Endothelial cell of umbilical vein (primary cell): ENCODE results near the gene ATXN2. TPM values are rescaled to one million over a fixed set of nuclear protein-coding genes. Genes with fewer than 3 reads are reported as not detected.
A peak's percentile ranks its signal among the peaks of the same experiment; 100 is the strongest.

ENCODE experiments used
- BruUV-seq: library from RNA; stranded (reverse); fragments of 400-500 nt; replicated peaks from 2 replicates; lab custom pipeline; 2021; lab: Mats Ljungman, UMichigan
- CTCF ChIA-PET: fragments of 300-600, 350-600 bp; sonication (Branson Sonifier 250); formaldehyde crosslinking; loops from one replicate; lab custom pipeline; 2021; ENCODE audit warnings: antibody characterized with exemption, inconsistent platforms; lab: Charles Lee
- POLR2A ChIA-PET: fragments of 300-600, 350-600 bp; sonication (Branson Sonifier 250); formaldehyde crosslinking; loops from one replicate; lab custom pipeline; 2021; ENCODE audit warnings: antibody characterized with exemption, inconsistent platforms; lab: Charles Lee
- DNase-seq: peaks from one replicate; pipeline ENCODE4 v3.0.0-alpha.2; 2011; ENCODE audit warnings: low read depth, low spot score
- FAIRE-seq: peaks from 2 replicates; lab custom pipeline; 2011; peaks lifted over from hg19 to GRCh38; lab: Jason Lieb, UNC
- H2AFZ ChIP-seq: 2 replicates; pipeline ENCODE4 v1.6.0; 2012; ENCODE audit warnings: low read depth, low read length, control low read depth, inconsistent platforms
- H3K27ac ChIP-seq: 2 replicates; pipeline ENCODE4 v1.5.1; 2011; ENCODE audit warnings: low read depth, mild to moderate bottlenecking, control low read depth, low read length, moderate library complexity; ENCODE audit not compliant: insufficient read depth
- H3K27me3 ChIP-seq, 2 experiments: 2 replicates each; pipeline versions ENCODE4 v1.6.0 to v1.6.1; 2011; ENCODE audit warnings: low read length in 2 of 2, mixed read lengths in 1 of 2; ENCODE audit not compliant: control insufficient read depth in 2 of 2, insufficient read depth in 2 of 2
- H3K36me3 ChIP-seq, 2 experiments: 2 replicates in 1 of 2; 3 replicates in 1 of 2; pipeline ENCODE4 v1.5.1; 2011; ENCODE audit warnings: low read length in 2 of 2, mild to moderate bottlenecking in 1 of 2, moderate library complexity in 1 of 2; ENCODE audit not compliant: control insufficient read depth in 2 of 2, insufficient read depth in 2 of 2; ENCODE audit errors: extremely low read depth in 1 of 2
- H3K4me1 ChIP-seq: 3 replicates; pipeline ENCODE4 v1.5.1; 2011; ENCODE audit warnings: mild to moderate bottlenecking, low read length; ENCODE audit not compliant: control insufficient read depth, insufficient read depth; ENCODE audit errors: extremely low read depth
- H3K4me2 ChIP-seq: 2 replicates; pipeline ENCODE4 v1.6.1; 2011; ENCODE audit warnings: low read length, control low read depth, mixed read lengths; ENCODE audit not compliant: insufficient read depth
- H3K4me3 ChIP-seq, 3 experiments: fragments of 200-600 bp in 1 of 3; sonication (generic), shearing (Covaris generic) in 1 of 3; replicated peaks in 1 of 3; 2 replicates each; pipeline ENCODE4 v1.5.1; 2011 to 2016; ENCODE audit warnings: control low read depth in 3 of 3, low read length in 3 of 3, mild to moderate bottlenecking in 2 of 3, inconsistent platforms in 1 of 3, low read depth in 1 of 3, moderate library complexity in 1 of 3; ENCODE audit not compliant: insufficient read depth in 1 of 3
- H3K79me2 ChIP-seq: 2 replicates; pipeline ENCODE4 v1.6.0; 2012; ENCODE audit warnings: low read length, inconsistent platforms; ENCODE audit not compliant: control insufficient read depth, insufficient read depth
- H3K9ac ChIP-seq: replicated peaks from 2 replicates; pipeline ENCODE3; 2011; ENCODE audit warnings: low read length, control low read depth; ENCODE audit not compliant: insufficient read depth; ENCODE audit errors: extremely low read depth
- H3K9me1 ChIP-seq: replicated peaks from 3 replicates; pipeline ENCODE4 v1.6.0; 2011; ENCODE audit warnings: mild to moderate bottlenecking, low read length; ENCODE audit not compliant: control insufficient read depth, insufficient read depth; ENCODE audit errors: extremely low read depth
- H3K9me3 ChIP-seq: replicated peaks from 2 replicates; pipeline ENCODE4 v1.5.1; 2012; ENCODE audit warnings: low read length, inconsistent platforms; ENCODE audit not compliant: control insufficient read depth, insufficient read depth
- H4K20me1 ChIP-seq: replicated peaks from 2 replicates; pipeline ENCODE3; 2011; ENCODE audit warnings: mild to moderate bottlenecking, low read length; ENCODE audit not compliant: control insufficient read depth, insufficient read depth; ENCODE audit errors: extremely low read depth
- FOS ChIP-seq: IDR thresholded peaks from 2 replicates; pipeline ENCODE4 v1.6.1; 2011; ENCODE audit warnings: mild to moderate bottlenecking, low read length, moderate library complexity, borderline replicate concordance; ENCODE audit not compliant: insufficient read depth
- GATA2 ChIP-seq: IDR thresholded peaks from 2 replicates; pipeline ENCODE4 v1.7.0; 2011; ENCODE audit warnings: low read depth, mild to moderate bottlenecking, moderate library complexity, mixed read lengths, low read length; ENCODE audit not compliant: insufficient read length, insufficient read depth
- JUN ChIP-seq: IDR thresholded peaks from 2 replicates; pipeline ENCODE4 v1.6.1; 2011; ENCODE audit warnings: borderline replicate concordance, low read depth; ENCODE audit not compliant: insufficient read length, insufficient read depth
- MYC ChIP-seq: IDR thresholded peaks from one replicate; pipeline ENCODE4 v1.6.1; 2011; ENCODE audit warnings: mild to moderate bottlenecking, low read depth, low read length
- POLR2A ChIP-seq: IDR thresholded peaks from 2 replicates; pipeline ENCODE4 v1.6.1; 2012; ENCODE audit warnings: low read depth, mild to moderate bottlenecking, control low read depth, low read length
- POLR2AphosphoS5 ChIP-seq: IDR thresholded peaks from 2 replicates; pipeline ENCODE4 v1.6.1; 2012; ENCODE audit warnings: low read depth, mild to moderate bottlenecking, control low read depth, low read length, moderate library complexity; ENCODE audit not compliant: insufficient read depth
- dilution Hi-C: fragments of 300-500 bp; cut with MboI; formaldehyde crosslinking; loops from one replicate; pipeline ENCODE4 v1.15.0; 2019; ENCODE audit warnings: low sequenced_read_pairs; ENCODE audit not compliant: extremely low pct_ligation_motif_present
- intact Hi-C: fragments of 100-400 bp; cut with micrococcal nuclease; formaldehyde crosslinking; loops from one replicate; pipeline ENCODE4 v1.10.0; 2022
- polyA plus RNA-seq, 4 experiments: library from polyadenylated mRNA; depleted of rRNA in 3 of 4; stranded (reverse) in 3 of 4; unstranded in 1 of 4; fragments of >200 nt; gene quantifications; 2 replicates each; pipeline versions ENCODE4 v1.2.1 to v1.2.3, GENCODE V29; 2011 to 2012; ENCODE audit warnings: missing spikeins in 1 of 4
- total RNA-seq: library from RNA; stranded (reverse); gene quantifications from 2 replicates; pipeline ENCODE4 v1.2.3, GENCODE V29; 2021
- TF ChIP-seq, protein P1 (sequence below): IDR thresholded peaks from 2 replicates; pipeline ENCODE4 v1.6.1; 2011; ENCODE audit not compliant: insufficient read depth, insufficient read length
- TF ChIP-seq, protein P2 (sequence below), 2 donors: IDR thresholded peaks; 1 replicate in 1 of 2; 2 replicates in 1 of 2; pipeline ENCODE4 v1.5.1; 2011; ENCODE audit warnings: low read length in 2 of 2, mild to moderate bottlenecking in 2 of 2, moderate library complexity in 2 of 2, control low read depth in 1 of 2, inconsistent platforms in 1 of 2, low read depth in 1 of 2; ENCODE audit not compliant: insufficient read depth in 1 of 2; ENCODE audit errors: extremely low read depth in 1 of 2

Gene ATXN2
- total and polyA plus RNA-seq, 2 donors (not counting 3 experiments of a cell fraction or from before 2014, with no cell fraction given) = 58.9 to 86.7 TPM

DNA sequence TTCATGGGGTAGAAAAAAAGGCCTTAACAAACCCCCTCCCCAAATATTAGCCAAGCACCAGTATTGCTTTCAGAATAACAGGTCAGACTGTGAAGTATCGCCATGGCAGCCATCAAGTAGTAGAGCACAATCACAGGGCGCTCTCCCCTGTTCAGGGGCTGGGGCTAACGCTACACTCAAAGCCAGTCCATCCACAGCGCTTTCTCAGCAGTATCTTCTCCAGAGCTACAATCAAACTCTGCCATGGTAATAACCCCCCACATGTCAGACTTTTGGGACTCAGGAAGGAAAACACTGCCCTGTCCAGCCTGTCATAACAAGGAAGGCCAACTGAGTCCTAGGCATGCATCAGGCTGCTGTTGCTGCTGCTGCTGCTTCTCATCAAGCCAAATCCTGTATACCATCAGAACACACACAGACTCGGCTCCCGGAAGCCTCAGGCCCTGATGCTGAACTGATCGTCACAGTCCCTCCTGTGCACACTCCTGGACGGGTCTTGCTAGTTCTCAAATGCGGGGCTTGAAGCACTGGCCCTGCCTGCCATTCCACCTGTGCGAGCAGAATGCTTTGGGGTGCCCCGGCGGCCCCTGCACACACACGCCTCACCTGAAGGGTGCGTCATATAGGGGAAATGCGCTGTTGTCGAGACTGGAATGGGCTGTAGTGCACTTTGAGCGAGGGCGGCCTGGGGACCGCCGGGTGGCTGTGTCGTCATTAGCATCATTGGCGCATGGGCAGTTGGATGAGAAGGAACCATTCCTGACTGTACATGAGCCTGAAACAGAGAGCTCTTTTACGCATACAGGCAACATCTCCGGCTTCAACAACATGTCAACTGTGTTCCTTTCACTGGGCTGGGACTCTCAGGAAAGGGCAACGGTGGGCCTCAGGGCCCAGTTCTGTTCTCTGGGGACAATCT, 145.8 kb downstream of the ATXN2 start:
- no TSS peak for BruUV-seq
- peaks cover 10% of the 10 kb centered on the region for H3K79me2 ChIP-seq
- H2AFZ ChIP-seq = no peak overlapping the region
- TF ChIP-seq GATA2 = no peak
- peak; percentile 2 for TF ChIP-seq POLR2A
- TF ChIP-seq, protein P1, sequence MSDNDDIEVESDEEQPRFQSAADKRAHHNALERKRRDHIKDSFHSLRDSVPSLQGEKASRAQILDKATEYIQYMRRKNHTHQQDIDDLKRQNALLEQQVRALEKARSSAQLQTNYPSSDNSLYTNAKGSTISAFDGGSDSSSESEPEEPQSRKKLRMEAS = no peak
- TF ChIP-seq POLR2AphosphoS5 = peak; percentile 55
- TF ChIP-seq MYC = no peak
- TF ChIP-seq, protein P2, sequence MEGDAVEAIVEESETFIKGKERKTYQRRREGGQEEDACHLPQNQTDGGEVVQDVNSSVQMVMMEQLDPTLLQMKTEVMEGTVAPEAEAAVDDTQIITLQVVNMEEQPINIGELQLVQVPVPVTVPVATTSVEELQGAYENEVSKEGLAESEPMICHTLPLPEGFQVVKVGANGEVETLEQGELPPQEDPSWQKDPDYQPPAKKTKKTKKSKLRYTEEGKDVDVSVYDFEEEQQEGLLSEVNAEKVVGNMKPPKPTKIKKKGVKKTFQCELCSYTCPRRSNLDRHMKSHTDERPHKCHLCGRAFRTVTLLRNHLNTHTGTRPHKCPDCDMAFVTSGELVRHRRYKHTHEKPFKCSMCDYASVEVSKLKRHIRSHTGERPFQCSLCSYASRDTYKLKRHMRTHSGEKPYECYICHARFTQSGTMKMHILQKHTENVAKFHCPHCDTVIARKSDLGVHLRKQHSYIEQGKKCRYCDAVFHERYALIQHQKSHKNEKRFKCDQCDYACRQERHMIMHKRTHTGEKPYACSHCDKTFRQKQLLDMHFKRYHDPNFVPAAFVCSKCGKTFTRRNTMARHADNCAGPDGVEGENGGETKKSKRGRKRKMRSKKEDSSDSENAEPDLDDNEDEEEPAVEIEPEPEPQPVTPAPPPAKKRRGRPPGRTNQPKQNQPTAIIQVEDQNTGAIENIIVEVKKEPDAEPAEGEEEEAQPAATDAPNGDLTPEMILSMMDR (IDR thresholded peaks at IDR 0.05; ENCODE audit: extremely low read depth in 1 of 2, insufficient read depth in 1 of 2, low read depth in 1 of 2, low read length in 2 of 2) = no peak
- TF ChIP-seq JUN = no peak
- no peak for TF ChIP-seq FOS
- H3K9me3 ChIP-seq = no peaks in the 10 kb centered on the region
- CTCF ChIA-PET = interaction anchor here (0.6 to 16.4 kb wide), 2 partner anchors 45 to 55 kb away, joined by 3 to 464 read pairs; no protein-coding TSS in a partner anchor
- DNase-seq (no peak), FAIRE-seq (no peak)
- peaks cover 18 to 44% of the 10 kb centered on the region in 2 experiments for H3K36me3 ChIP-seq
- no peak overlapping the region for H3K4me3 ChIP-seq
- no peak overlapping the region for H3K4me2 ChIP-seq
- POLR2A ChIA-PET = no interaction called here
- H3K9ac ChIP-seq = no peak overlapping the region
- H3K27me3 ChIP-seq = no peaks in the 10 kb centered on the region
- intact Hi-C loops = loop anchor here (5.0 kb wide), 1 partner anchor 74 kb away; no protein-coding TSS in a partner anchor
- no peaks in the 10 kb centered on the region for H3K9me1 ChIP-seq
- no peaks in the 10 kb centered on the region for H4K20me1 ChIP-seq
- no peak overlapping the region for H3K27ac ChIP-seq
- peaks cover 7% of the 10 kb centered on the region for H3K4me1 ChIP-seq
- dilution Hi-C loops = no loop called here
